ENCODE measurements around the gene OSBPL1A. TPM values are rescaled to one million over a fixed set of nuclear protein-coding genes. Genes with fewer than 3 reads are reported as not detected.
A peak's percentile ranks its signal among the peaks of the same experiment; 100 is the strongest.

OSBPL1A gene
- total and polyA plus RNA-seq, 2 donors from 2014 or later, result 27.0 to 40.3 TPM

- Histone ChIP-seq H3K27ac (ENCODE audit: low read depth in 2 of 2, low read length in 2 of 2) (no peak overlapping the region), H3K9me3 (ENCODE audit: control insufficient read depth in 2 of 3, insufficient read depth in 1 of 3, low read length in 3 of 3) (no peaks in the 10 kb centered on the region), H3K4me1 (ENCODE audit: control insufficient read depth in 2 of 3, insufficient read depth in 2 of 3, low read depth in 1 of 3, low read length in 3 of 3) (peaks cover 0 to 9% (median 6%) of the 10 kb centered on the region in 3 donors), H3K9ac (ENCODE audit: low read length in 3 of 3) (no peak overlapping the region), H3K36me3 (ENCODE audit: control insufficient read depth in 2 of 3, insufficient read depth in 3 of 3, low read length in 3 of 3) (no peaks in the 10 kb centered on the region), H3K27me3 (ENCODE audit: control insufficient read depth, insufficient read depth, low read length) (no peaks in the 10 kb centered on the region), H3K4me3 (ENCODE audit: low read length in 3 of 3) (no peak overlapping the region)
- intact Hi-C loops (cut with DNase I), result no loop called here
- TF ChIP-seq CTCF (IDR thresholded peaks at IDR 0.05; ENCODE audit: borderline replicate concordance, extremely low read depth, insufficient read depth), result no peak
- FAIRE-seq (no peak), DNase-seq (no peak)
Observed at GRCh38 chr18:24219561-24220317, 177.9 kb downstream of the OSBPL1A start.

DNA sequence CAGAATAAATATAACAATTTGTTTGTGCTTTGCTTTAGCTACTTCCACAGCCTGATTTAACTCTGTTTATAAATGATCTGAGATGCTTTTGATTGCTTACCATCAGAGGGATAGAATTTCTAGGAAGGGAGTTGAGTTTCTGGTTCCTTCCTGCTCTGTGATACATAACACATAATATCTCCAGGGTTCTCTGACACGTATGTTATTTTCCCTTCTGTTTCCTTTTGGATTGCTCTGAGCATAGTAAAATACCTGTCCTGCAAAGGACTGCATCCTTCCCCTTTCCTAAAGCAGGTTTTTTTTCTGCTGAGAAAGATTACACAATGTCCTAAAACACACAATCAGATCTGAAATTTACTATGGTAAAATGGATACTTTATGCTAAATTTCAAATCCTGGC is 182.7 kb downstream of the OSBPL1A start:
- intact Hi-C loops (cut with DNase I), result no loop called here
- TF ChIP-seq CTCF (IDR thresholded peaks at IDR 0.05; ENCODE audit: borderline replicate concordance, extremely low read depth, insufficient read depth), result no peak
- Histone ChIP-seq H3K27me3 (ENCODE audit: control insufficient read depth, insufficient read depth, low read length) (no peaks in the 10 kb centered on the region), H3K36me3 (ENCODE audit: control insufficient read depth in 2 of 3, insufficient read depth in 3 of 3, low read length in 3 of 3) (no peaks in the 10 kb centered on the region), H3K4me1 (ENCODE audit: control insufficient read depth in 2 of 3, insufficient read depth in 2 of 3, low read depth in 1 of 3, low read length in 3 of 3) (peaks cover 0 to 13% (median 9%) of the 10 kb centered on the region in 3 donors), H3K9ac (ENCODE audit: low read length in 3 of 3) (no peak overlapping the region), H3K4me3 (ENCODE audit: low read length in 3 of 3) (no peak overlapping the region), H3K9me3 (ENCODE audit: control insufficient read depth in 2 of 3, insufficient read depth in 1 of 3, low read length in 3 of 3) (no peaks in the 10 kb centered on the region), H3K27ac (ENCODE audit: low read depth in 2 of 2, low read length in 2 of 2) (peak overlapping the region in 1 of 2 donors; percentile 28)
- FAIRE-seq, result no peak
- peak in 2 of 5 donors; percentile 23 to 36 for DNase-seq

DNA sequence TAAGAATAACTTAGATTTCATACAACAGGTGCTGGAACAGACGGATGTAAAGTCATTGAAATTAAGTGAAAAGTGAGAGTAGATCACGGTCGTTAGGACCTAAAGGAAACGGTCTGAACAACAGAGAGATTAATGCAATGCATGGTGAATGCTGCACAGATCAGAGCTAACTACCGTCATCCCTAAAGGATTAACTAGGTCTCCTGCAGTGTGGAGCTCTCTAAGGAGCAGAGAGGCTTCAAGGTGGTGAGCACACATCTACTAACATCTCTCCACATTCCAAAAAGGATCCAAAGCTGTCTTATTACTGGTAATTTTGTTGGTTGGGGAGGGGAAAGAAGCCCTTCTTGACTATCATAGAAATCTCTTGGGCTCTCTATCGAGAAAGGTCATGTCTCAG is 183.5 kb downstream of the OSBPL1A start:
- Histone ChIP-seq H3K4me1 (ENCODE audit: control insufficient read depth in 2 of 3, insufficient read depth in 2 of 3, low read depth in 1 of 3, low read length in 3 of 3) (peaks cover 0 to 13% (median 9%) of the 10 kb centered on the region in 3 donors), H3K4me3 (ENCODE audit: low read length in 3 of 3) (no peak overlapping the region), H3K27ac (ENCODE audit: low read depth in 2 of 2, low read length in 2 of 2) (no peak overlapping the region), H3K9me3 (ENCODE audit: control insufficient read depth in 2 of 3, insufficient read depth in 1 of 3, low read length in 3 of 3) (no peaks in the 10 kb centered on the region), H3K9ac (ENCODE audit: low read length in 3 of 3) (no peak overlapping the region), H3K36me3 (ENCODE audit: control insufficient read depth in 2 of 3, insufficient read depth in 3 of 3, low read length in 3 of 3) (no peaks in the 10 kb centered on the region), H3K27me3 (ENCODE audit: control insufficient read depth, insufficient read depth, low read length) (no peaks in the 10 kb centered on the region)
- no peak for FAIRE-seq
- DNase-seq, result no peak
- intact Hi-C loops (cut with DNase I), result no loop called here
- TF ChIP-seq CTCF (IDR thresholded peaks at IDR 0.05; ENCODE audit: borderline replicate concordance, extremely low read depth, insufficient read depth), result no peak

Data from kidney (tissue), 14 donors.